A204.1 (cell line): ENCODE data around the gene TRMT44.

Source experiments
- FAIRE-seq: peaks from 2 replicates; lab custom pipeline; 2012; peaks lifted over from hg19 to GRCh38; lab: Jason Lieb, UNC

TRMT44 gene

GRCh38 chr4:8435656-8436121 is 4.9 kb upstream of the TRMT44 start:
- FAIRE-seq, result no peak

GRCh38 chr4:8437281-8437680 is 3.3 kb upstream of the TRMT44 start:
- no peak for FAIRE-seq

GRCh38 chr4:8438743-8439142 is 1.8 kb upstream of the TRMT44 start:
- FAIRE-seq, result no peak

GRCh38 chr4:8439168-8439567 is 1.4 kb upstream of the TRMT44 start:
- FAIRE-seq, result no peak

- FAIRE-seq, result no peak
These were observed 574 bp upstream of the TRMT44 start for GRCh38 chr4:8439914-8440491.

- FAIRE-seq, result no peak
These were observed 1.0 kb downstream of the TRMT44 start for GRCh38 chr4:8441499-8442091.

- no peak for FAIRE-seq
These were observed 2.2 kb downstream of the TRMT44 start for GRCh38 chr4:8442596-8443358.

GRCh38 chr4:8443801-8444200 is 3.2 kb downstream of the TRMT44 start:
- FAIRE-seq, result no peak

GRCh38 chr4:8446122-8446521 is 5.5 kb downstream of the TRMT44 start:
- FAIRE-seq, result no peak

- no peak for FAIRE-seq
These were observed 11.0 kb downstream of the TRMT44 start for GRCh38 chr4:8451440-8452182.

- no peak for FAIRE-seq
These were observed 13.4 kb downstream of the TRMT44 start for GRCh38 chr4:8453957-8454356.

- no peak for FAIRE-seq
These were observed 17.2 kb downstream of the TRMT44 start for GRCh38 chr4:8457646-8458252.

GRCh38 chr4:8459867-8460445 is 19.4 kb downstream of the TRMT44 start:
- FAIRE-seq, result no peak

GRCh38 chr4:8461086-8461485 is 20.5 kb downstream of the TRMT44 start:
- FAIRE-seq, result no peak

- no peak for FAIRE-seq
These were observed 21.0 kb downstream of the TRMT44 start for GRCh38 chr4:8461616-8462015.

GRCh38 chr4:8463811-8464210 is 23.2 kb downstream of the TRMT44 start:
- FAIRE-seq, result no peak

- no peak for FAIRE-seq
These were observed 23.8 kb downstream of the TRMT44 start for GRCh38 chr4:8464381-8464780.

- no peak for FAIRE-seq
These were observed 25.3 kb downstream of the TRMT44 start for GRCh38 chr4:8465615-8466611.

- FAIRE-seq, result no peak
These were observed 26.4 kb downstream of the TRMT44 start for GRCh38 chr4:8467016-8467415.

GRCh38 chr4:8468746-8469535 is 28.4 kb downstream of the TRMT44 start:
- FAIRE-seq, result no peak
